ENCODE measurements around the gene LIMK2.

Gene LIMK2

GRCh38 chr22:31271026-31271425 is 58.9 kb downstream of the LIMK2 start:
- DNase-seq (ENCODE audit: low spot score), result no peak
- peak; percentile 66 for FAIRE-seq

- DNase-seq (ENCODE audit: low spot score) (no peak), FAIRE-seq (no peak)
Observed at GRCh38 chr22:31271485-31271884, 59.4 kb downstream of the LIMK2 start.

- peak; percentile 58 for DNase-seq (ENCODE audit: low spot score)
- FAIRE-seq, result no peak
Observed at GRCh38 chr22:31272522-31273446, 60.7 kb downstream of the LIMK2 start.

- DNase-seq (ENCODE audit: low spot score) (no peak), FAIRE-seq (no peak)
Observed at GRCh38 chr22:31274017-31274416, 61.9 kb downstream of the LIMK2 start.

- FAIRE-seq (no peak), DNase-seq (ENCODE audit: low spot score) (no peak)
Observed at GRCh38 chr22:31275018-31275417, 62.9 kb downstream of the LIMK2 start.

- FAIRE-seq (no peak), DNase-seq (ENCODE audit: low spot score) (no peak)
Observed at GRCh38 chr22:31275576-31275975, 63.5 kb downstream of the LIMK2 start.

DNA sequence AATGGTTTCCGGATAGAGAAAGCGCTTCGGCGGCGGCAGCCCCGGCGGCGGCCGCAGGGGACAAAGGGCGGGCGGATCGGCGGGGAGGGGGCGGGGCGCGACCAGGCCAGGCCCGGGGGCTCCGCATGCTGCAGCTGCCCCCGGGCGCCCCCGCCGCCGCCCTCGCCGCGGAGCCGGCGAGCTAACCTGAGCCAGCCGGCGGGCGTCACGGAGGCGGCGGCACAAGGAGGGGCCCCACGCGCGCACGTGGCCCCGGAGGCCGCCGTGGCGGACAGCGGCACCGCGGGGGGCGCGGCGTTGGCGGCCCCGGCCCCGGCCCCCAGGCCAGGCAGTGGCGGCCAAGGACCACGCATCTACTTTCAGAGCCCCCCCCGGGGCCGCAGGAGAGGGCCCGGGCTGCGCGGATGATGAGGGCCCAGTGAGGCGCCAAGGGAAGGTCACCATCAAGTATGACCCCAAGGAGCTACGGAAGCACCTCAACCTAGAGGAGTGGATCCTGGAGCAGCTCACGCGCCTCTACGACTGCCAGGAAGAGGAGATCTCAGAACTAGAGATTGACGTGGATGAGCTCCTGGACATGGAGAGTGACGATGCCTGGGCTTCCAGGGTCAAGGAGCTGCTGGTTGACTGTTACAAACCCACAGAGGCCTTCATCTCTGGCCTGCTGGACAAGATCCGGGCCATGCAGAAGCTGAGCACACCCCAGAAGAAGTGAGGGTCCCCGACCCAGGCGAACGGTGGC is 64.5 kb downstream of the LIMK2 start:
- no peak for DNase-seq (ENCODE audit: low spot score)
- no peak for FAIRE-seq

GRCh38 chr22:31277741-31278140 is 65.6 kb downstream of the LIMK2 start:
- DNase-seq (ENCODE audit: low spot score) (no peak), FAIRE-seq (no peak)

DNA sequence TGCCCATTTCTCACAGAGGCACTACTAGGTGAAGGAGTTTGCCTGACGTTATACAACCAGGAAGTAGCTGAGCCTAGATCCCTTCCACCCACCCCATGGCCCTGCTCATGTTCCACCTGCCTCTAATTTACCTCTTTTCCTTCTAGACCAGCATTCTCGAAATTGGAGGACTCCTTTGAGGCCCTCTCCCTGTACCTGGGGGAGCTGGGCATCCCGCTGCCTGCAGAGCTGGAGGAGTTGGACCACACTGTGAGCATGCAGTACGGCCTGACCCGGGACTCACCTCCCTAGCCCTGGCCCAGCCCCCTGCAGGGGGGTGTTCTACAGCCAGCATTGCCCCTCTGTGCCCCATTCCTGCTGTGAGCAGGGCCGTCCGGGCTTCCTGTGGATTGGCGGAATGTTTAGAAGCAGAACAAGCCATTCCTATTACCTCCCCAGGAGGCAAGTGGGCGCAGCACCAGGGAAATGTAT is 66.1 kb downstream of the LIMK2 start:
- no peak for FAIRE-seq
- DNase-seq (ENCODE audit: low spot score), result no peak

GRCh38 chr22:31278626-31279326 is 66.7 kb downstream of the LIMK2 start:
- FAIRE-seq, result no peak
- no peak for DNase-seq (ENCODE audit: low spot score)

DNA sequence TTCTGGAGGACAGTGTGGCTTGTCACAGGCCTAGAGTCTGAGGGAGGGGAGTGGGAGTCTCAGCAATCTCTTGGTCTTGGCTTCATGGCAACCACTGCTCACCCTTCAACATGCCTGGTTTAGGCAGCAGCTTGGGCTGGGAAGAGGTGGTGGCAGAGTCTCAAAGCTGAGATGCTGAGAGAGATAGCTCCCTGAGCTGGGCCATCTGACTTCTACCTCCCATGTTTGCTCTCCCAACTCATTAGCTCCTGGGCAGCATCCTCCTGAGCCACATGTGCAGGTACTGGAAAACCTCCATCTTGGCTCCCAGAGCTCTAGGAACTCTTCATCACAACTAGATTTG is 67.2 kb downstream of the LIMK2 start:
- FAIRE-seq (no peak), DNase-seq (ENCODE audit: low spot score) (no peak)

- DNase-seq (ENCODE audit: low spot score) (no peak), FAIRE-seq (no peak)
Observed at GRCh38 chr22:31279821-31280505, 67.9 kb downstream of the LIMK2 start.

DNA sequence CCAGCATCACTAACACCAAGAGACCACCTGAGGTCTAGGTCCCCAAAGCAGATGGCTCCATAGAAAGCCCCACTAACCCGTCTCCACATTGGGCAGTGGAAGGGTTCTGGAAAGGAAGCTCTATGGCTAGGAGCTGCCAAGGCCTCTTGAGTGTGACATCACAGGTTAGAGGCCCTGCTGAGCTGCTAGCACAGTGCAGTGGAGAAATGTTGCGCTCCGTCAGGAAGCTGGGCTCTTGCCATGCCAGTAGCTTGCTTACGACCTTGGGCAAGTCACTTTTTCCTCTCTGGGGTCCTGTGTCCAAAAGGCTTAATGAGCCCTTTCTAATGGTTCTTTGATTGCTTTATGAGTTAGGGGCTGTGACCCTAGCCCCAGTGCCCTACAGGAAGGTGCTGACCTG is 69.6 kb downstream of the LIMK2 start:
- no peak for DNase-seq (ENCODE audit: low spot score)
- no peak for FAIRE-seq

- no peak for DNase-seq (ENCODE audit: low spot score)
- FAIRE-seq, result peak; percentile 74
Observed at GRCh38 chr22:31282748-31283468, 70.8 kb downstream of the LIMK2 start.

- FAIRE-seq (no peak), DNase-seq (ENCODE audit: low spot score) (no peak)
Observed at GRCh38 chr22:31284281-31285155, 72.4 kb downstream of the LIMK2 start.

GRCh38 chr22:31286360-31287255 is 74.5 kb downstream of the LIMK2 start:
- DNase-seq (ENCODE audit: low spot score) (no peak), FAIRE-seq (no peak)

DNA sequence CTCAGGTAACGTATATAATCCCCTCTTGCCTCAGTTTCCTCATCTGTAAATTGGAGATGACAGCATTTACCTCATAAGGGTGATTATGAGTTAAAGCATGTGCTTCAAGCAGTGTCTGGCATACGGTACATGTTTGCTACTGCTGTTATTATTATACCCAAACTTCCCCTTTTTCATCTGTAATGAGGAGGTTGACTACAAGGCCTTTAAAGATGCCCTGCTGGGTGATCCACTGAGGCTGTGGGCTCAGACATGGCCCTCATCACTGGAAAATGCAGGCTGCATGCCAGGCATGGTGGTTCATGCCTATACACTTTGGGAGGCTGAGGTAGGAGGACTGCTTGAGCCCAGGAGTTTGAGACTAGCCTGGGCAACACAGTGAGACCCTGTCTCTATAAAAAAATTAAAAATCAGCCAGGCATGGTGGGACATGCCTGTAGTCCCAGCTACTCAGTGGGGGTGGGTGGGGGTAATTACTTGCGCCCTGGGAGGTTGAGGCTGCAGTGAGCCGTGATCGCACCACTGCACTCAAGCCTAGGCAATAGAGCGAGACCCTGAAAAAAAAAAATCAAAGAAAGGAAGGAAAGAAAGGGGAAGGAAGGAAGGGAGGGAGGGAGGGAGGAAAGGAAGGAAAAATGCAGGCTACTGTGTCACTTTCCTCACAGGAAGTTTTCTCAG is 75.9 kb downstream of the LIMK2 start:
- FAIRE-seq, result no peak
- no peak for DNase-seq (ENCODE audit: low spot score)

Measured in urothelium cell line (cell line).